NCI-H187 (cell line): ENCODE results near the gene PSPH.
"Not testable (repeated sequence)": the region's sequence is repeated elsewhere in the genome, so short reads cannot be mapped to it uniquely, and the experiment has no call there.

Source experiments
- DNase-seq, 2 experiments: peaks; one replicate each; lab custom pipeline; 2025; lab: John Stamatoyannopoulos, UW

Gene PSPH

DNA sequence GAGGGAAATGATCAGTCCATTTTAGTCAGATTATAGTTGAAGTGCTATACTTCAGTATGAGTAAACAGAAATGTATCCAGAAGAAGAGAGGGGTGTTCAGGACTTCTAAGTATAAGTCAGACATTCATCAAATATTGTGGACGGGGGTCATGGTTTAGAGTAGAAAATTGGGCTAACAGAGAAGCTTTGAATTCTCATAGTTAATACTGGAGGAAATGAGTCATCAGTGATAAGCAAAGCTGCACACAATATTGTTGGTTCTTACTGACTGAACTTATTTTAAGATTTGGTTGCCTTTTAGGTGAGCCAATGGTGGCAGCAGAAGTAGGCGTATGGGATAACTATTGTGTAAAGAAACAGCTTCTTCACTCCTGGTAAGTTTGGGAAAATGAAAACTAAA lies 11.1 kb upstream of the PSPH start:
- no peak for DNase-seq

DNA sequence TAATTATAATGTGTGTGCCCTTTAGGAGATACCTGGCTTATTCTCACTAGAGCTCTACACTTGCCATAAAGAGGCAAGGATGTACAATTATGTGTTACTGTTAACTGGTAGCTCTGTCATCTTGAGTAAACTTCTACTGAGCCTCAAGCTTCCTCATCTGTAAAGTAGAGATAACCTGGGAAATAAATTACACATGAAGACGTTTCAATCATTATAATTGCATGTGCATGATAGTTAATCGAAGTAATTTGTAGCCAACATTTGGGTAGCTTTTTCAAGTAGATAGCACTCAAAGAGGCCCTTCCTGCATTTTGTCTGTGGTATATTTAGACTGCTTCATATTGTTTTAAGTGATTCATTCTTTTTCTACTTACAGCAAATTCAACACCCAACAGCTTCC lies 2.7 kb upstream of the PSPH start:
- DNase-seq: no peak

DNA sequence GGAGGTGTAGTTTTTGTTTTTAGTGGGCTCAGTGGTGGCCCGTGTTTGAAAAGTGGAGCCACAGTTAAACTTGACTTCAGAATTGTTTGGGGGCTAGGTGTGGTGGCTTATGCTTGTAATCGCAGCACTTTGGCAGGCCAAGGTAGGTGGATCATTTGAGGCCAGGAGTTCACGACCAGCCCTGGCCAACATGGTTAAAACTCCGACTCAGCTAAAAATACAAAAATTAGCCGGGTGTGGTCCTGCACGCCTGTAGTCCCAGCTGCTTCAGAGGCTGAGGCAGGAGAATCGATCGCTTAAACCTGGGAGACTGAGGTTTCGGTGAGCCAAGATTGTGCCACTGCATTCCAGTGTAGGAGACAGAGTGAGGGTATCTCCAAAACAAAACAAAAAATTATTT lies 2.1 kb upstream of the PSPH start:
- DNase-seq: no peak

DNA sequence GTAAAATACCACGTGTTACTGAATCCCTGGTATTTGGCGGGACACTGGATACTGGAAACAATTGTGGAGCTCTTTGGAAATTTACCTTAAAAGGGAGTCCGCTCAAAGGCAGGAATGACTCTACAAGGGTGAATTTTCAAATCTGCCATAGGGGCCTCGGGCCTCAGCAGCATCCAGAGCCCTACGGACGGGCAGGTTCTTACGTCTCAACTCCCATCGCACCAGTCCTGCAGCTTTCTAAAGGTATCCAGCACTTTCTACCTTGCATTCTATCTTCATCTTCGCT lies 248 bp downstream of the PSPH start:
- DNase-seq: no peak

DNA sequence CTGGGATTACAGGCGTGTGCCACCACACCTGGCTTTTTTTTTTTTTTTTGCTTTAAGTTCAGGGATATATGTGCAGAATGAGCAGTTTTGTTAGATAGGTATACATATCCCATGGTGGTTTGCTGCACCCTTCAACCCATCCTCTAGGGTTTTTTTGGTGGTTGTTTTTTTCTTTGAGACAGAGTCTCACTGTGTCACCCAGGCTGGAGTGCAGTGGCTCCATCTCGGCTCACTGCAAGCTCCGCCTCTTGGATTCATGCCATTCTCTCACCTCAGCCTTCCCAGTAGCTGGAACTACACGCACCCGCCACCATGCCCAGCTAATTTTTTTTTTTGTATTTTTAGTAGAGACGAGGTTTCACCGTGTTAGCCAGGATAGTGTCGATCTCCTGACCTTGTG lies 2.5 kb downstream of the PSPH start:
- not testable (repeated sequence) for DNase-seq

DNA sequence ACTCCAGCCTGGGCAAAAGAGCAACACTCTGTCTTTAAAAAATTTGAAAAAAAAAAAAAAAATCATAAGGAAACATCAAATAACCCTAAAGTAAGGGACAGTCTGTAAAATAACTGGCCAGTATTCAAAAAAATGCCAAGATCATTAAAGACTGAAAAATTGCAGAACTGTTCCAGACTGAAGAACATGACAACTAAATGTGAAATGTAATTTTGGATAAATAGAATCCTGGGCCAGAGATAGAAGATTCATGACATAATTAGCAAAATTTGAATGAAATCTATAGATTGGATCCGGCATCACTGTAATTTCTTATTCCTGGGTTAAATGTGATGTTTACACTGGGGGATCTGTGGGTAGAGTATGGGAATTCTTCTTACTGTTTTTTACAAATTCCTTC lies 3.0 kb downstream of the PSPH start:
- no peak for DNase-seq

DNA sequence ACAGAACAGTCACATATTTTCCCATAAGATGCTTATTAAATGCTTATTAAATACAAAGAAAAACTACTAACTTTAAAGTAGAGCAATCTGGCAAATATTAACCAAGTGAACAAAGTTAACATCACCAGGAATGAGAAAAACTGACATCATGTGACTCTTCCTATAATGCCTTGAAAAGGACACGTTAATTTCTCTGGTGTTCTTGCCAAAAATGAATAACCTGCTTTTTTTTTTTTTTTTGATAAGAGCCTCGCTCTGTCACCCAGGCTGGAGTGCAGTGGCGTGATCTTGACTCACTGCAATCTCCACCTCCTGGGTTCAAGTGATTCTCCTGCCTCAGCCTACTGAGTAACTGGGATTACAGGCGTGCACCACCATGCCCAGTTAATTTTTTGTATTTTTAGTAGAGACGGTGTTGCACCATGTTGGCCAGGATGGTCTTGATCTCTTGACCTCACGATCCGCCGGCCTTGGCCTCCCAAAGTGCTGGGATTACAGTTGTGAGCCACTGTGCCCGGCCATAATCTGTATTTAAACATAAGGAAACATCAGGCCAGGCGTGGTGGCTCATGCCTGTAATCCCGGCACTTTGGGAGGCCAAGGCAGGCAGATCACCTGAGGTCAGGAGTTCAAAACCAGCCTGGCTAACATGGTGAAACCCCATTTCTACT lies 3.7 kb downstream of the PSPH start:
- not testable (repeated sequence) for DNase-seq

DNA sequence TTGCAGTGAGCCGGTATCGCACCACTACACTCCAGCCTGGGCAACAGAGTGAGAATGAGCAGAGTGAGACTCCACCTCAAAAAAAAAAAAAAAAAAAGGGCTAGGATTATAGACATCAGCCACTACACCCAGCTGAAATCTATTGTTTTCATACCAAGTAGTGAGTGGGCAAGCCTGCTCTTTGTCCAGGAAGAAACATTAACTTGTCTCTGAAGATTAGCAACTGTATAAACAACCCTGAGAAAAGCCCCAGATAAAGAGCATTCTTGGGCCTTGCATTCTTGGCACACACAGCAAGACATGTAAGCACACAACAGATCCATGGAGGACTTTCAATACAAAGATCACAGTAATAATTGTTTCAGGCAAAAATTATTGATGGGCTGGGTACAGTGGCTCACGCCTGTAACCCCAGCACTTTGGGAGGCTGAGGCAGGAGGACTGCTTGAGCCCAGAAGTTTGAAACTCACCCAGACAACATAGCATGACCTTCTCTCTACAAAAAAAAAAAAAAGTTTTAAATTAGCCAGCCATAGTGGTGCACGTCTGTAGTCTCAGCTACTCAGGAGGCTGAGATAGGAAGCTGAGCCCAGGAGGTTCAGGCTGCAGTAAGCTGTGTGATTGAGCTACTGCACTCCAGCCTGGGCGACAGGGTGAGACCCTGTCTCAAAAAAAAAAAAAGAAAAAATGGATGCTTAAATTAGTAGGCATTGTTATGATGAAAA lies 4.4 kb downstream of the PSPH start:
- no peak for DNase-seq

DNA sequence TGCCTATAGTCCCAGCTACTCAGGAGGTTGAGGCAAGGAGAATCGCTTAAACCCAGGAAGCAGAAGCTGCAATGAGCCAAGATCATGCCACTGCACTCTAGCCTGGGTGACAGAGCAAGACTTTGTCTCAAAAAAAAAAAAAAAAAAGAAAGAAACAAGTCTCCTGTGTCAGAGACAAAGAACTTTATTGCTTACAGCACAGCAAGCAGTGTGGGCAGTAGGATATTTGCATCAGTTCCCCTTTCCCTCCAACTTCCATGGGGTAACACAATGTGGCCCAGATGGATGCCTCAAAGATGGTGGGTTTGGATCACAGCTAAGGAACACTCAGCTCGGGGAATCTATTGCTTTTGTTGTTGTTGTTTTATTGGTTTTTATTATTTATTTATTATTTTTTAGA lies 5.5 kb downstream of the PSPH start:
- not testable (repeated sequence) for DNase-seq

DNA sequence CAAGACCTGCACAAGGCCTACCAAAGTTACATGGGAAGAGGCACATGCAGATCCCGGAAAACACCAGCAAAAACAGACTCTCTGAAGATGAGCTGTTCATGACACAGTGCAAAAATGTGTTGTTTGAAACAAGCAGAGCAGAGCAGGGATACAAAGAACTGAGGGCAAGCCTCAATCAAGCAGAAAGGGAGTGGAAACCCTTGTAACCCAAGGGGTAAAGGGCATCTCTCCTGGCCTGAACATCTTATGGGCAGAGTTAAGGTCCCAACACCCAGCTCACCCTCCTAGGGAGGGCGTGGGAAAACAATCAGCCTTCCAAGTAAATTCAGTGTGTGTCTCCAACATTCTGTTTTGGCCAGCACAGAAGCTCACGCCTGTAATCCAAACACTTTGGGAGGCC lies 10.5 kb downstream of the PSPH start:
- no peak for DNase-seq

DNA sequence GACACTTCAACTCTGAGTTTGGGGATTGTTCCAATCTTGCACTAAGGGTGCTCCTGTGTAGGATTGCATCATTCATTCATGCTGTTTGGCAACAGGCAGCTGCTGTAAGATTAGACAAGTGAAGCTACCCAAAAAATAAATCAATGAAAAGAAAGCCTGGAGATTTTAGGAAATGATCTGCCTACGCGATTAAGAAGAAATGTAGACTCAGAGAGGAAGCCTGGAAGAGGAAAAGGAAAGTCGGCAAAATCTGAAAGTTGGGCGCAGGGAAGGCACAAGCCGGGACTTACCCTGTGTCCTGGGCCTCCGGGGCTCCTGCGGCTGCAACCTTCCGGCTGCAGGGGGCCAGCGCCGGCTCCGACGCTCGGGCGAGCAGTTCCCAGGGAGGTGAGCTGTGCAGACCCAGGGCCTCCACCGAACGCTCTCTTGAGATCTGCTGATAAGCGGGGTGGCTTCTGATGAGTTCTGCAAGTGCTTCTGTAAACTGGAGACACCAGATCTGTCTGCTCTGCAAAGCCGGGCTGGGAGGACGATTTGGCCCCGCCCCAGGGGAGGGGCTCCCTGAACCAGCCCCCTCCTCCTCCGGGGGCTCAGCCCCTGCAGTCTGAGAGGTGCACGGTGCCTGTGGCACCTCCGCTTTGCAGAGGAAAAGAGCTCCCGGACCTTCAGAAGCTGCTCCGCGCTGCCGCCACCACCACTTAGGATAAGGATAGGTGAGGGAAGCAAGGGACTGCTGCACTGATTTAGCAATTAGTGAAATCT lies 17.4 kb downstream of the PSPH start:
- peak; percentile 24 to 71 for DNase-seq

DNA sequence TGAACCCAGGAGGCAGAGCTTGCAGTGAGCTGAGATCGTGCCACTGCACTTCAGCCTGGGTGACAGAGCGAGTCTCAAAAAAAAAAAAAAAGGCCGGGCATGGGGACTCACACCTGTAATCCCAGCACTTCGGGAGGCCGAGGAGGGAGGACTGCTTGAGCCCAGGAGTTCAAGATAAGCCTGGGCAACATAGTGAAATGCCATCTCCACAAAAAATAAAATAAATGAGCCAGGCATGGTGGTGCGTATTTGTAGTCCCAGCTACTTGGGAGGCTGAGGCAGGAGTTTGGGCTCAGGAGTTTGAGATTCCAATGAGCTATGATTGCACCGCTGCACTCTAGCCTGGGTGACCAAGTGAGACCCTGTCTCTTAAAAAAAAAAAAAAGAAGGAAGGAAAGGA lies 18.7 kb downstream of the PSPH start:
- not testable (repeated sequence) for DNase-seq

DNA sequence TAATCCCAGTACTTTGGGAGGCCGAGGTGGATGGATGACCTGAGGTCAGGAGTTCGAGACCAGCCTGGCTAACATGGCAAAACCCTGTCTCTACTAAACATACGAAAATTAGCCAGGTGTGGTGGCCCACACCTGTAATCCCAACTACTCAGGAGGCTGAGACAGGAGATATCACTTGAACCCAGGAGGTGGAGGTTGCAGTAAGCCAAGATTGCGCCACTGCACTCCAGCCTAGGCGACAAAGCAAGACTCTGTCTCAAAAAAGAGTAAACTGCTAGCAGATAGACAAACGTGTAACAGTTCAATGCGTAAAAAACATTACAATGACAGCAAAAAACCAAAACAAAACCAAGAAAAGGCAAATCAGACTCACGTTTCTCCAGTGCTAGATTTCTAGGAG lies 19.7 kb downstream of the PSPH start:
- not testable (repeated sequence) for DNase-seq

DNA sequence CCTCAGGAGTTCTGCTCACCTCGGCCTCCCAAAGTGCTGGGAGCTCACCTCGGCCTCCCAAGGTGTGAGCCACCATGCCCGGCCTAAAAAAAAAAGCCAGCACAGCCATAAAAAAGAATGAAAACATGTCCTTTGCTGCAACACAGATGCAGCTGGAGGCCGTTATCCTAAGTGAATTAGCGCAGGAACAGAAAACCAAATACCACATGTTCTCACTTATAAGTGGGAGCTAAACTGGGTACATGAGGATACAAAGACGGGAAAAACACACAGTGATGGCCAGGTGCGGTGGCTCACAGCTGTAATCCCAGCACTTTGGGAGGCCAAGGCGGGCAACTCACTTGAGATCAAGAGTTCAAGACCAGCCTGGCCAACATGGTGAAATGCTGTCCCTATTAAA lies 20.9 kb downstream of the PSPH start:
- DNase-seq: no peak

DNA sequence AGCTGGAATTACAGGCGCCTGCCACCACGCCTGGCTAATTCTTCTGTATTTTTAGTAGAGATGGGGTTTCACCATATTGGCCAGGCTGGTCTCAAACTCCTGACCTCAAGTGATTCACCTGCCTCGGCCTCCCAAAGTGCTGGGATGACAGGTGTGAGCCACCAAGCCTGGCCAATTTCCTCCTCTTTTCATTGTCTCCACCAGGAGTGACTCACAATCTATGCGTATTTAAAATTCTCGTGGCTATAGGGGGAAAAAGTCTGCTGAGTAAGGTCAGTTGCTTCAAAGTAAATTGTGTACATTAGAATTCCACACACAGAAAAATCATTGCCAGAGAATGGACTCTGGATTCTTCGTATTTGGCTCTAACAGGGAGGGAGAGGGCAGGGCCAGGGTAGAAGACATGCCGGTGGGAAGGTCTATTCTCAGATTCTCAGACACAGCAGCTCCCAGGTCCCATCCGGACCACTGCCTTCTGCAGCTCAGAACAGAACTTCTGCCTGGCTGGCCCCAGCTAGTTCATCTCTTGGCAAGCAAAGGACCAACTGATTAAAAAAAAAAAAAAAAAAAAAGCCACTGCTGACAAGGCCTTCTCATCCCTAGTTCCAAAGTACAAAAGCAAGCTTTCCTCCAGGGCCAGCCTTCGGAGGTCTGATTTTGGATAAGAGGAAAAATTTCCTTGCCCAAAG lies 22.2 kb downstream of the PSPH start:
- no peak for DNase-seq

DNA sequence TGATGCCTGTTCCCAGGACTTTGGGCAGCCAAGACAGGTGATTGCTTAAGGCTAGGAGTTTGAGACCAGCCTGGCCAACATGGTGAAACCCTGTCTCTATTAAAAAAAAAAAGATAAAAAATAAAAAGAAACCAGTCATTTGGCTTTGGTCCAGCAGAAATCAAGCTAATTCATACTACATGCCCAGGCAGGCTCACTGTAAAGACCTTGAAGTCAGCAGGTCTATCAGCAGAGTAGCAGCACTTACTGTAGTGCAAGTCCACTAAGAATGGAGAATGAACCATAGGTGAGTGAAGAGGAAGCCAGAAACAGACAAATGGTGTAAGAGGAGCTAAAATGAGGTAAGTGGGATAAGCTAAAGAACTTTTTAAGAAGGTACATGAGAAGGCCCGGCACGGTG lies 24.7 kb downstream of the PSPH start:
- no peak for DNase-seq

DNA sequence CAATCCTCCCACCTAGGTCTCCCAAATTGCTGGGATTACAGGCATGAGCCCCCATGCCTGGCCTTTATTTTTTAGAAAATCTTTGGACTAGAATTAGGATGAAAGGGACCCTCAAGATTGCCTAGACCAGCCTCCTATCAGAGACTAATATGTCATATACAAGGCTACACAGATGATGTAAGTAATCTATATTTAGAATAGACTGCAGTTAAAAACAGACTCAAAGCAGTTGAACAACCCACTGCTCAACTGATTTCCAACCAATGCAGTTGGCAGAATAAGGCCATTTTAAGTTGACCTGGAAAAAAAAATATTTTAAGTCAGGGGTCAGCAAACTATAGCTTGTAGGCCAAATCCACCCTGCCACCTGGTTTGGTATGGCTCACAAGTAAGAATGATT lies 27.7 kb downstream of the PSPH start:
- no peak for DNase-seq

DNA sequence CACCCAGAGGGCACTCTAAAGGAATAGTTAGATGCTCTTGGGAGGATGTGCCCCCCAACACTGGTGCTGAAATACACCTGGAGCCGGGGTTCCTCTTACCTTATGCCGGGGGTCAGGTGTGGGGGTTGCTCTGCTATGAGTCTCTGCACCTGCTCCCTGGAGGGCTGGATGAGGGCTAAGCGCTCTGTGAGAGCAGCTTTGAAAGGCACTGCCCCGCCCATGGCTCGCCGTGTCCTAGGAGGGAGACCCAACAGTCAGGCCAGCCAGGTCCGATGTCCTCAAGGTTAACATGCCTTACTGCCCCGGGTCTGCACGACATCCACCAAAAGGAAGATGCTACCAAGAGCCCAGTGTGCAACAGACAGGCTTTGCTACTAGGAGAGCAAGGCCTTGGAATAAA lies 31.7 kb downstream of the PSPH start:
- DNase-seq: no peak

DNA sequence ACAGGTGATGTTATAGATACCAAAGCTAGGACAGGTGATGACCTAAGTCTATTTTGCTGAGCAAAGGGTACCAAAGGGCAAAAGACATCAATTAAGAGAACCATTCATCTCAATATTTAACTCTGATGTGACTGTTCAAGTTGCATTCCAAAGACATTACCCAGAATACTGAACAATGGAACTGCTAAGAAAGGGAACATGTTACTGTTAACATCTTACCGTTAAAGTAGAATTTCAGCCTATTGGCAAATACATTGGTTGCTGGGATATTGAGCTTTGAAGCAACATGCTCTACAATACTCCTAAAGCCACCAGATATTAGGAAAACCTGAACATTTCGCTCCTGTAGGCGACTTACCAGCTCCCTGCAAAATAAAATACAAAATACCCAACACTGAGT lies 34.2 kb downstream of the PSPH start:
- DNase-seq: not testable (repeated sequence)

DNA sequence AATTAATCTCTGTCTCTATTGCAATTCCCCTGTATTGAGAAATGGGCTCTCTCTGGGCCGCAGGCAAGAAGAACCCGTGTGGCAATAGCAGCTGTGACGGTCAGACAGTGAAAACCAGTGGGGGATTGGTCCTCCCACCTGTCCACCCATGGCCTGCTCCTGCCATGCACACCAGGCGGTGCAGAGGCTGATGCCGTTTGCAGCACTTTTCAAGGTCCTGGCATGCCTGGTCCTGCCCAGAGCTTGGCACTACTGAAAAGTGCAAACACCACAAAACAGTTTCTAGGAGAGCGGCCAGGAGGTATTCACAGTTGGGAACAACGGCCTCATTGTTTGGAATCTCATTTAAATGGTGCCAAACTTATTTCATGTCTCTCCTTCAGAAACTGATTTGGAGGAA lies 41.5 kb downstream of the PSPH start:
- no peak for DNase-seq

DNA sequence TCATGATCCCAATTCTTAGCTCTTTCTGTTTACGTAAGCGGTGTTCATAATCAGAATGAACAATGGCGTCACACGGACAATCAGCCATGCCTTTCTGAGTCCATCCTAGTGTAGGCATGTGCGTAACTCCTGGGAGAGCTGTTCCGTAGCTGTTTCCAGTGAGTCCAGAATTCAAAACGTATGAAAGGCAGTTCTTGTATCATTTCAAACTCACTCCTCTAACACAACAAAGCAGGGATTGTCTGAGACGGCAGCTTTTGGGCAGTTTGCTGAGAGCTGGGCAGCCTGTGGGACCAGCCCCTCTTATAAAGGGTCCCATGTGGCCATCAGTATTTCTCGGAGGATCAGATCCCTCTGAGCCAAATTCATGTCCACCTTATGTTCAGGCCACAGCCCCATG lies 43.4 kb downstream of the PSPH start:
- no peak for DNase-seq

DNA sequence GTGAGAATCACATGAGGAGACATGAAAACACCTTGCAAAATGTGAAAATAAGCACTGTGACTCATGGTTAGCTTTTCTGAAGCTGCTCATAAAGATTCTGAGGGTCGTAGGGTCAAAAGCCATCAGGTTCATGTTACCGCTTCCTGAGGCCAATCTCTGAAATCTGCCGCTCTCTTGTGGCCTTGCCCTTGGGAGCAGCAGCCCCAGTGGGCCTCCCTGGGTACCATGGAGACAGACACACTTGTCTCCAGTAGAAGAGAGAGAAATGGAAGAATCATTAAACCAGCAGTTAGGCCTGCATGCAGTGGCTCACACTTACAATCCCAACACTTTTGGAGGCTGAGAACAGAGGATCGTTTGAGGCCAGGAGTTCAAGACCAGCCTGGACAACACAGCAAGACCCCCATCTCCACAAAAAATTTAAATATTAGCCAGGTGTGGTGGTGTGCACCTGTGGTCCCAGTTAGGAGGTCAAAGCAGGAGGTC lies 44.0 kb downstream of the PSPH start:
- DNase-seq: no peak

DNA sequence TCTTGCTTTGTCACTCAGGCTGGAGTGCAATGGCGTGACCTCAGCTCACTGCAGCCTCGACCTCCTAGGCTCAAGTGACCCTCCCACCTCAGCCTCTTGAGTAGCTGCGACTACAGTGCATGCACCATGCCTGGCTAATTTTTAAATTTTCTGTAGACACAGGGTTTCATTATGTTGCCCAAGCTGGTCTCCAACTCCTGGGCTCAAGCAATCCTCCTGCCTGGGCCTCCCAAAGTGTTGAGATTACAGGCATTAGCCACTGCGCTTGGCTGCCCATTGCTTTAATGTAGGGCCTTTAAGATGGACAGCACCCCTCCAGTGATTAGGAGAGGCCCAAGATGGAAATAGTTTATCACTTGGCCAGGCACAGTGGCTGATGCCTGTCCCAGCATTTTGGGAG lies 47.5 kb downstream of the PSPH start:
- no peak for DNase-seq
